Measurements from ENCODE around the gene ELOVL5.

ELOVL5 gene

GRCh38 chr6:53302678-53303360, 45.9 kb downstream of the ELOVL5 start:
- peak; percentile 91 for DNase-seq

- DNase-seq, result no peak
Observed at GRCh38 chr6:53301801-53302537, 46.8 kb downstream of the ELOVL5 start.

GRCh38 chr6:53300656-53301551, 47.8 kb downstream of the ELOVL5 start:
- no peak for DNase-seq

- no peak for DNase-seq
Observed at GRCh38 chr6:53299331-53300005, 49.3 kb downstream of the ELOVL5 start.

- DNase-seq, result no peak
Observed at GRCh38 chr6:53297004-53297403, 51.7 kb downstream of the ELOVL5 start.

GRCh38 chr6:53295176-53295575, 53.6 kb downstream of the ELOVL5 start:
- no peak for DNase-seq

GRCh38 chr6:53294611-53295010, 54.1 kb downstream of the ELOVL5 start:
- no peak for DNase-seq

GRCh38 chr6:53294095-53294494, 54.7 kb downstream of the ELOVL5 start:
- no peak for DNase-seq

- DNase-seq, result no peak
Observed at GRCh38 chr6:53293691-53294090, 55.1 kb downstream of the ELOVL5 start.

GRCh38 chr6:53290537-53291510, 57.9 kb downstream of the ELOVL5 start:
- DNase-seq, result no peak

- no peak for DNase-seq
Observed at GRCh38 chr6:53287336-53288225, 61.2 kb downstream of the ELOVL5 start.

- no peak for DNase-seq
Observed at GRCh38 chr6:53284901-53285300, 63.8 kb downstream of the ELOVL5 start.

GRCh38 chr6:53282741-53283140, 66.0 kb downstream of the ELOVL5 start:
- DNase-seq, result no peak

GRCh38 chr6:53282234-53282633, 66.5 kb downstream of the ELOVL5 start:
- no peak for DNase-seq

GRCh38 chr6:53281518-53282215, 67.1 kb downstream of the ELOVL5 start:
- DNase-seq, result no peak

- no peak for DNase-seq
Observed at GRCh38 chr6:53280207-53280606, 68.5 kb downstream of the ELOVL5 start.

- no peak for DNase-seq
Observed at GRCh38 chr6:53279293-53279692, 69.5 kb downstream of the ELOVL5 start.

- DNase-seq, result no peak
Observed at GRCh38 chr6:53273370-53273769, 75.4 kb downstream of the ELOVL5 start.

- no peak for DNase-seq
Observed at GRCh38 chr6:53269827-53270226, 78.9 kb downstream of the ELOVL5 start.

All from fibroblast of upper back skin (primary cell).